ENCODE data around the gene GLI3.

DNA sequence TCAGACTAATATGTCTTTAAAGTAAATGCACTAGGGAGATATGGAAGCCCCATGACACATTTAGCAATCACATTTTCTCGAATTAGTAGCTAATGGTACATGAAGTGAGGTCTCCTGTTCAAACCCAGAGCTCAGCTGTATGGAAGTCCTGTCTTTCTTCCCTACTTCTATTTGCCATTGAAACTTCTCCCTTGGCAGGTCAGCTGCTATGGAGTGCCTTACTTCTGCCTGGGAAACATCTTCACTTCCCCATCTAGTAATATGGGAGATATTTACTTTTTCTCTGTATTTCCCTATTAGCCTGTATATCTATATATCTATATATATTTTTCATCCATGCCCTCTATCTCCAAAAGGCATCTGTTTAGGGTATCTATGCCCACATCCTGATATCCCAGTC, 308.8 kb downstream of the GLI3 start:
- TF ChIP-seq POLR2A (IDR thresholded peaks at IDR 0.05) (no peak), CTCF (IDR thresholded peaks at IDR 0.05) (no peak)
